Progenitor cell of endocrine pancreas (in vitro differentiated cells): ENCODE measurements around the gene ERICH3. TPM values are rescaled to one million over a fixed set of nuclear protein-coding genes. Genes with fewer than 3 reads are reported as not detected.

Experiments used
- DNase-seq: peaks from one replicate; pipeline ENCODE4 v3.0.0; 2021; ENCODE audit warnings: low spot score; ENCODE audit not compliant: unreplicated experiment
- H3K27ac Mint-ChIP-seq: 2 replicates; pipeline ENCODE4 v1.8.0; 2021; ENCODE audit warnings: mild to moderate bottlenecking, moderate library complexity, mixed read lengths
- H3K27me3 Mint-ChIP-seq: 2 replicates; pipeline ENCODE4 v1.8.0; 2021; ENCODE audit warnings: mixed read lengths
- H3K36me3 Mint-ChIP-seq: 2 replicates; pipeline ENCODE4 v1.8.0; 2022; ENCODE audit warnings: mixed read lengths; ENCODE audit not compliant: insufficient read depth
- H3K4me1 Mint-ChIP-seq: 2 replicates; pipeline ENCODE4 v1.8.0; 2021; ENCODE audit warnings: low read depth, mixed read lengths
- H3K4me3 Mint-ChIP-seq: 2 replicates; pipeline ENCODE4 v1.8.0; 2021; ENCODE audit warnings: low read depth, mild to moderate bottlenecking, moderate library complexity, mixed read lengths
- H3K9me3 Mint-ChIP-seq: 2 replicates; pipeline ENCODE4 v1.8.0; 2021; ENCODE audit warnings: low read depth, mixed read lengths
- CTCF ChIP-seq: fragments of 200-600 bp; sonication (generic); IDR thresholded peaks from one replicate; pipeline ENCODE4 v1.5.0; 2021; ENCODE audit warnings: antibody characterized with exemption, mild to moderate bottlenecking; ENCODE audit not compliant: unreplicated experiment
- total RNA-seq: library from RNA; stranded (reverse); gene quantifications from 2 replicates; pipeline ENCODE4 v1.2.1, GENCODE V29; 2021

The ERICH3 gene
- total RNA-seq, 1 donor from 2014 or later = 1.5 TPM

GRCh38 chr1:74618974-74619373 is 54.6 kb downstream of the ERICH3 start:
- no peak for DNase-seq
- Mint-ChIP-seq H3K36me3 (no peaks in the 10 kb centered on the region), H3K4me1 (no peaks in the 10 kb centered on the region), H3K27ac (no peak overlapping the region), H3K27me3 (no peaks in the 10 kb centered on the region), H3K9me3 (no peaks in the 10 kb centered on the region), H3K4me3 (no peak overlapping the region)
- TF ChIP-seq CTCF = no peak

GRCh38 chr1:74613894-74614293 is 59.7 kb downstream of the ERICH3 start:
- Mint-ChIP-seq H3K36me3 (no peaks in the 10 kb centered on the region), H3K27me3 (no peaks in the 10 kb centered on the region), H3K9me3 (no peaks in the 10 kb centered on the region), H3K4me3 (no peak overlapping the region), H3K27ac (no peak overlapping the region), H3K4me1 (no peaks in the 10 kb centered on the region)
- TF ChIP-seq CTCF = no peak
- no peak for DNase-seq

GRCh38 chr1:74611887-74612286 is 61.7 kb downstream of the ERICH3 start:
- no peak overlapping the region for H3K27ac Mint-ChIP-seq
- H3K36me3 Mint-ChIP-seq = no peaks in the 10 kb centered on the region
- no peak overlapping the region for H3K4me3 Mint-ChIP-seq
- no peaks in the 10 kb centered on the region for H3K27me3 Mint-ChIP-seq
- no peak for DNase-seq
- H3K4me1 Mint-ChIP-seq = no peaks in the 10 kb centered on the region
- no peaks in the 10 kb centered on the region for H3K9me3 Mint-ChIP-seq
- no peak for TF ChIP-seq CTCF

- no peak for TF ChIP-seq CTCF
- Mint-ChIP-seq H3K4me1 (no peaks in the 10 kb centered on the region), H3K36me3 (no peaks in the 10 kb centered on the region), H3K27ac (no peak overlapping the region), H3K27me3 (no peaks in the 10 kb centered on the region), H3K4me3 (no peak overlapping the region), H3K9me3 (no peaks in the 10 kb centered on the region)
- DNase-seq = no peak
Observed at GRCh38 chr1:74610961-74611360, 62.6 kb downstream of the ERICH3 start.

- no peaks in the 10 kb centered on the region for H3K9me3 Mint-ChIP-seq
- H3K4me1 Mint-ChIP-seq = no peaks in the 10 kb centered on the region
- TF ChIP-seq CTCF = no peak
- no peaks in the 10 kb centered on the region for H3K36me3 Mint-ChIP-seq
- no peak overlapping the region for H3K27ac Mint-ChIP-seq
- H3K27me3 Mint-ChIP-seq = no peaks in the 10 kb centered on the region
- no peak overlapping the region for H3K4me3 Mint-ChIP-seq
- DNase-seq = no peak
Observed at GRCh38 chr1:74609810-74610371, 63.7 kb downstream of the ERICH3 start.
